HUES6 (cell line): ENCODE results near the gene CS.
"Not testable (repeated sequence)": the region's sequence is repeated elsewhere in the genome, so short reads cannot be mapped to it uniquely, and the experiment has no call there.

Experiments
- H3K27ac ChIP-seq: 2 replicates; pipeline ENCODE4 v1.7.0; 2013; ENCODE audit warnings: low read depth, mild to moderate bottlenecking, low read length, inconsistent platforms
- H3K27me3 ChIP-seq: 2 replicates; pipeline ENCODE4 v1.6.1; 2013; ENCODE audit warnings: low read length; ENCODE audit not compliant: control insufficient read depth, insufficient read depth
- H3K36me3 ChIP-seq: 2 replicates; pipeline ENCODE4 v1.6.1; 2013; ENCODE audit warnings: low read length; ENCODE audit not compliant: control insufficient read depth, insufficient read depth
- H3K4me1 ChIP-seq: 2 replicates; pipeline ENCODE4 v1.6.1; 2013; ENCODE audit warnings: low read length; ENCODE audit not compliant: control insufficient read depth, insufficient read depth
- H3K4me3 ChIP-seq: 2 replicates; pipeline ENCODE4 v1.5.1; 2013; ENCODE audit warnings: low read depth, low read length
- H3K9ac ChIP-seq: one replicate; pipeline ENCODE4 v1.6.1; 2013; ENCODE audit warnings: mild to moderate bottlenecking, low read length
- H3K9me3 ChIP-seq: 2 replicates; pipeline ENCODE4 v1.6.1; 2013; ENCODE audit warnings: low read depth, low read length; ENCODE audit not compliant: control insufficient read depth, insufficient read depth

The CS gene

GRCh38 chr12:56299853-56300643 lies at the start of gene CS:
Gene CS (minus strand): TSS chr12:56300330. CDS start chr12:56300201, 129 bp downstream.
- no peaks in the 10 kb centered on the region for H3K27me3 ChIP-seq
- H3K27ac ChIP-seq = peak within 1 kb of the TSS; percentile 85
- peak within 1 kb of the TSS; percentile 94 for H3K9ac ChIP-seq
- H3K4me3 ChIP-seq = peak within 1 kb of the TSS; percentile 97
- H3K36me3 ChIP-seq = peaks cover 40% of the 10 kb centered on the region
- peaks cover 8% of the 10 kb centered on the region; the same call in 1 of the 2 replicates for H3K4me1 ChIP-seq
- no peaks in the 10 kb centered on the region for H3K9me3 ChIP-seq

- peaks cover 77% of the 10 kb centered on the region for H3K36me3 ChIP-seq
- no peaks in the 10 kb centered on the region for H3K4me1 ChIP-seq
- H3K27me3 ChIP-seq = no peaks in the 10 kb centered on the region
- no peaks in the 10 kb centered on the region for H3K9me3 ChIP-seq
- no peak overlapping the region for H3K27ac ChIP-seq
- no peak overlapping the region for H3K4me3 ChIP-seq
- H3K9ac ChIP-seq = no peak overlapping the region
Observed at GRCh38 chr12:56348776-56349175, 48.6 kb upstream of the CS start.

GRCh38 chr12:56347255-56347654 lies 47.1 kb upstream of the CS start:
- not testable (repeated sequence) for H3K9ac ChIP-seq, H3K27ac ChIP-seq, H3K4me1 ChIP-seq, H3K4me3 ChIP-seq, H3K9me3 ChIP-seq, H3K27me3 ChIP-seq
- peaks cover 78% of the 10 kb centered on the region for H3K36me3 ChIP-seq

GRCh38 chr12:56346675-56347074 lies 46.5 kb upstream of the CS start:
- H3K4me3 ChIP-seq = no peak overlapping the region
- no peaks in the 10 kb centered on the region for H3K27me3 ChIP-seq
- H3K4me1 ChIP-seq = no peaks in the 10 kb centered on the region
- H3K9ac ChIP-seq = no peak overlapping the region
- H3K27ac ChIP-seq = no peak overlapping the region
- peaks cover 77% of the 10 kb centered on the region for H3K36me3 ChIP-seq
- H3K9me3 ChIP-seq = no peaks in the 10 kb centered on the region

- H3K9me3 ChIP-seq, H3K4me3 ChIP-seq, H3K27ac ChIP-seq, H3K9ac ChIP-seq, H3K27me3 ChIP-seq: not testable (repeated sequence)
- H3K36me3 ChIP-seq = peaks cover 45% of the 10 kb centered on the region
- peaks cover 19% of the 10 kb centered on the region for H3K4me1 ChIP-seq
Observed at GRCh38 chr12:56342290-56342689, 42.2 kb upstream of the CS start.

GRCh38 chr12:56341616-56342015 lies 41.5 kb upstream of the CS start:
- peaks cover 38% of the 10 kb centered on the region for H3K36me3 ChIP-seq
- H3K4me1 ChIP-seq = peaks cover 23% of the 10 kb centered on the region
- H3K27ac ChIP-seq = no peak overlapping the region
- H3K9me3 ChIP-seq = no peaks in the 10 kb centered on the region
- H3K9ac ChIP-seq = no peak overlapping the region
- H3K27me3 ChIP-seq = no peaks in the 10 kb centered on the region
- no peak overlapping the region for H3K4me3 ChIP-seq

GRCh38 chr12:56339158-56339422 lies 39.0 kb upstream of the CS start:
- peaks cover 31% of the 10 kb centered on the region for H3K4me1 ChIP-seq
- no peaks in the 10 kb centered on the region for H3K27me3 ChIP-seq
- H3K9me3 ChIP-seq = no peaks in the 10 kb centered on the region
- peak overlapping the region; percentile 79 for H3K9ac ChIP-seq
- peaks cover 23% of the 10 kb centered on the region for H3K36me3 ChIP-seq
- peak overlapping the region; percentile 73 for H3K27ac ChIP-seq
- peak overlapping the region; percentile 49 for H3K4me3 ChIP-seq

GRCh38 chr12:56338308-56339157 lies 38.4 kb upstream of the CS start, which contains the start of gene IL23A:
Gene IL23A (plus strand): TSS chr12:56338884. CDS start chr12:56339045, 161 bp downstream.
- H3K9me3 ChIP-seq = no peaks in the 10 kb centered on the region
- H3K27ac ChIP-seq = peak within 1 kb of the TSS; percentile 73
- H3K27me3 ChIP-seq = no peaks in the 10 kb centered on the region
- H3K9ac ChIP-seq = peak within 1 kb of the TSS; percentile 79
- peaks cover 17% of the 10 kb centered on the region for H3K36me3 ChIP-seq
- peaks cover 31% of the 10 kb centered on the region for H3K4me1 ChIP-seq
- H3K4me3 ChIP-seq = peak within 1 kb of the TSS; percentile 49

- H3K9me3 ChIP-seq = no peaks in the 10 kb centered on the region
- H3K9ac ChIP-seq = peak overlapping the region; percentile 45
- H3K36me3 ChIP-seq = peaks cover 10% of the 10 kb centered on the region
- peaks cover 35% of the 10 kb centered on the region for H3K4me1 ChIP-seq
- H3K27me3 ChIP-seq = no peaks in the 10 kb centered on the region
- peak overlapping the region; percentile 32 for H3K4me3 ChIP-seq
- H3K27ac ChIP-seq = peak overlapping the region; percentile 60; the same call in 1 of the 2 replicates
Observed at GRCh38 chr12:56337753-56338251, 37.7 kb upstream of the CS start.

GRCh38 chr12:56336361-56337167 lies 36.4 kb upstream of the CS start:
- Histone ChIP-seq H3K36me3 (0 out of 2 replicates have a peak, but pooled peaks cover 5% of the 10 kb centered on the region), H3K9me3 (no peaks in the 10 kb centered on the region), H3K27ac (no peak overlapping the region), H3K9ac (no peak overlapping the region), H3K4me1 (peaks cover 37% of the 10 kb centered on the region), H3K4me3 (no peak overlapping the region), H3K27me3 (no peaks in the 10 kb centered on the region)
